OCI-LY1 (cell line): ENCODE measurements around the gene BUD23.

ENCODE experiments used
- CTCF ChIP-seq: fragments of 200-600 bp; sonication (generic), shearing (Covaris generic); IDR thresholded peaks from 2 replicates; pipeline ENCODE4 v1.5.1; 2017; ENCODE audit warnings: mild to moderate bottlenecking, antibody characterized with exemption, low read length, moderate library complexity, mixed read lengths
- EZH2 ChIP-seq: fragments of 200-600 bp; sonication (generic), shearing (Covaris generic); IDR thresholded peaks from 2 replicates; pipeline ENCODE4 v1.8.0; 2017; ENCODE audit warnings: borderline replicate concordance, mixed run types, mild to moderate bottlenecking, antibody characterized with exemption, low read length, moderate library complexity, mixed read lengths

GRCh38 chr7:73685311-73685710 lies 1.9 kb downstream of the BUD23 start:
- TF ChIP-seq CTCF (no peak), EZH2 (no peak)
